NCI-H524 (cell line): ENCODE results near the gene STARD7.

Experiments used
- DNase-seq, 2 experiments: peaks; one replicate each; lab custom pipeline; 2025; lab: John Stamatoyannopoulos, UW

STARD7 gene

GRCh38 chr2:96197546-96198255, 10.9 kb downstream of the STARD7 start:
- DNase-seq = no peak

- DNase-seq = no peak
Observed at GRCh38 chr2:96195410-96196066, 13.1 kb downstream of the STARD7 start.

- no peak for DNase-seq
Observed at GRCh38 chr2:96191937-96192670, 16.5 kb downstream of the STARD7 start.

GRCh38 chr2:96188821-96189526, 19.7 kb downstream of the STARD7 start:
- no peak for DNase-seq

- DNase-seq = no peak
Observed at GRCh38 chr2:96186562-96186961, 22.1 kb downstream of the STARD7 start.

GRCh38 chr2:96185516-96185915, 23.1 kb downstream of the STARD7 start:
- no peak for DNase-seq

GRCh38 chr2:96184989-96185388, 23.6 kb downstream of the STARD7 start:
- DNase-seq = no peak

GRCh38 chr2:96184188-96184587, 24.4 kb downstream of the STARD7 start:
- DNase-seq = no peak

GRCh38 chr2:96181529-96181928, 27.1 kb downstream of the STARD7 start:
- no peak for DNase-seq

- DNase-seq = no peak
Observed at GRCh38 chr2:96180521-96180920, 28.1 kb downstream of the STARD7 start.

GRCh38 chr2:96180002-96180401, 28.6 kb downstream of the STARD7 start:
- DNase-seq = no peak

GRCh38 chr2:96176661-96177060, 32.0 kb downstream of the STARD7 start:
- DNase-seq = no peak

- DNase-seq = no peak
Observed at GRCh38 chr2:96175951-96176350, 32.7 kb downstream of the STARD7 start.

- DNase-seq = peak; percentile 87 to 90
Observed at GRCh38 chr2:96174251-96175144, 34.1 kb downstream of the STARD7 start.

- DNase-seq = no peak
Observed at GRCh38 chr2:96171831-96172230, 36.8 kb downstream of the STARD7 start.

GRCh38 chr2:96170626-96171025, 38.0 kb downstream of the STARD7 start:
- DNase-seq = no peak

GRCh38 chr2:96169868-96170507, 38.6 kb downstream of the STARD7 start:
- DNase-seq = no peak

GRCh38 chr2:96167407-96168013, 41.1 kb downstream of the STARD7 start:
- DNase-seq = no peak

GRCh38 chr2:96164459-96165184, 44.0 kb downstream of the STARD7 start:
- no peak for DNase-seq
